Stimulated activated CD8-positive, alpha-beta memory T cell treated with anti-CD3 and anti-CD28 coated beads, Interleukin-2, amount 100 ng/mL, for 48 hours (primary cell): ENCODE data around the gene NLRC5.

ENCODE experiments used
- DNase-seq, 2 donors: peaks; one replicate each; pipeline ENCODE4 v3.0.0-alpha.2; 2020; ENCODE audit warnings: low read depth in 2 of 2

NLRC5 gene

DNA sequence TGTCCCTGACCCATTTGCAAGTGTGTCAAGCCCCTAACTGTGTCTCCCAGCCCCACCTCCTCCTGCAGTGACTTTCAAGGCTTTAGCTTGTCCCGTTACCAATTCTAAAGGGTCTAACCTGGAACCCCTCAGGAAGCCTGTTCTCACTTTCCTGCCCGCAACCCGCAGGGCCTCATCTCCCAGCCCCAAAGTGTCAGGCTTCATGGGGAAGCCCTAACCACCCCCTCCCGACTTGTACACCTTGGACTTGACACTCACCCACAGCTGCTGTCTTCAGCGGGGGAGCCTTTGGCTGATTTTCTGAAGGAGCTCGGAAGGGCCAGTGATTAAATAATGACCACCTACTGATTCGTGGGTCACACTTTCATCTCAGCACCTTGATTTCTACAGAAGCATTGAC is 33.1 kb downstream of the NLRC5 start:
- DNase-seq: no peak

DNA sequence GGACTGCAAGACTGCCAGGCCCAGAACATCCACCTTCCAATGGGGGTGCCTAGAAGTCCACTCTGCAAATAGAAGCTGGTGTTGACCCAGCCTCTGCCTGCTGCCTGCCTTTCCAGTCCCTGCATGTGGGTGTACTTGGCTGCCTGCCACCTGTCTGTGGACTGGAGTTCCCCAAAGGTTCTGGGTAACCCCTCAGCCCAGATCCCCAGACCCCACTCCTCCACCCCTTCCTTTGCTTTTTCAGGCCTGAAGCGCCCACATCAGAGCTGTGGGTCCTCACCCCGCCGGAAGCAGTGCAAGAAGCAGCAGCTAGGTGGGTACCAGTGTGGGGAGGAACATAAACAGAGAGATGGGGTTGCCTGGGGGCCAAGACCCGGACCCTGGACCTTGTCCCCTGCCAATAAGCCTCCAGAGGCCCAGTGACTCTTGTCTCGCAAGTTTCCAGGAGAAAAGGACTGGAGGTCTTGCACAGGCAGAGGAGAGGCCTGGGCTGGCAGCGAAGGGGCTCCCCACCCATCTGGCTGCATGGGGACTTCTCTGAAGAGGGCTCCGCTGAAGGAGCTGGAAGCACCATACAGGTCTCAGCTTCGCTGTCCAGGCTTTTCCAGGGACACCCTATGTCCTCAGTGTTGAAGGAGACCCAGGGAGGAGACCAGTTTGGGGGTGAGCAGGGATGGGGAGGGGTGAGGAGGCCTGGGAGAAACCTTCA is 34.3 kb downstream of the NLRC5 start:
- peak; percentile 69 for DNase-seq

DNA sequence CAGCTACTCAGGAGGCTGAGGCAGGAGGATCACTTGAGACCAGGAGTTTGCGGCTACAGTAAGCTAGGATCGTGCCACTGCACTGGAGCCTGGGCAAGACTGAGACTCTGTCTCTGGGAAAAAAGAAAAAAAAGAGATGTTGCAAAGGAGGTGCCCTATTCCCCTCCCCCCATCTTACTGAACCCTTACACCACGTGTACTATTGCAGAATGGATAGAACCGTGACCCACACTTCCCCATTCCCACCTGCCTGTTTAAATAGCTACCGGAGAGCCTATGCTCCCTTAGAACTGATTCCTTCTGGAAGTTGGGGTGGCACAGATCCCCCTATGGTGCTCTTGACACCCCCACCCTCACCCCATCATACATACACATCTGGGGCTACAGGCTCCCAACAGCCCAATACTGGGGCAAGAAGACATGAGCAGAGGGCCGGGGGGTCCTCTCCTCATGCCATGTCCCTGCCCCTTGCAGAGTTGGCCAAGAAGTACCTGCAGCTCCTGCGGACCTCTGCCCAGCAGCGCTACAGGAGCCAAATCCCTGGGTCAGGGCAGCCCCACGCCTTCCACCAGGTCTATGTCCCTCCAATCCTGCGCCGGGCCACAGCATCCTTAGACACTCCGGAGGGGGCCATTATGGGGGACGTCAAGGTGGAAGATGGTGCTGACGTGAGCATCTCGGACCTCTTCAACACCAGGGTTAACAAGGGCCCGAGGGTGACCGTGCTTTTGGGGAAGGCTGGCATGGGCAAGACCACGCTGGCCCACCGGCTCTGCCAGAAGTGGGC is 35.7 kb downstream of the NLRC5 start:
- no peak for DNase-seq

DNA sequence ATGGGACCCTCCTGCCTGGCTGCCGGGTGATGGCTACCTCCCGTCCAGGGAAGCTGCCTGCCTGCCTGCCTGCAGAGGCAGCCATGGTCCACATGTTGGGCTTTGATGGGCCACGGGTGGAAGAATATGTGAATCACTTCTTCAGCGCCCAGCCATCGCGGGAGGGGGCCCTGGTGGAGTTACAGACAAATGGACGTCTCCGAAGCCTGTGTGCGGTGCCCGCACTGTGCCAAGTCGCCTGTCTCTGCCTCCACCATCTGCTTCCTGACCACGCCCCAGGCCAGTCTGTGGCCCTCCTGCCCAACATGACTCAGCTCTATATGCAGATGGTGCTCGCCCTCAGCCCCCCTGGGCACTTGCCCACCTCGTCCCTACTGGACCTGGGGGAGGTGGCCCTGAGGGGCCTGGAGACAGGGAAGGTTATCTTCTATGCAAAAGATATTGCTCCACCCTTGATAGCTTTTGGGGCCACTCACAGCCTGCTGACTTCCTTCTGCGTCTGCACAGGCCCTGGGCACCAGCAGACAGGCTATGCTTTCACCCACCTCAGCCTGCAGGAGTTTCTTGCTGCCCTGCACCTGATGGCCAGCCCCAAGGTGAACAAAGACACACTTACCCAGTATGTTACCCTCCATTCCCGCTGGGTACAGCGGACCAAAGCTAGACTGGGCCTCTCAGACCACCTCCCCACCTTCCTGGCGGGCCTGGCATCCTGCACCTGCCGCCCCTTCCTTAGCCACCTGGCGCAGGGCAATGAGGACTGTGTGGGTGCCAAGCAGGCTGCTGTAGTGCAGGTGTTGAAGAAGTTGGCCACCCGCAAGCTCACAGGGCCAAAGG is 36.8 kb downstream of the NLRC5 start:
- DNase-seq: no peak

DNA sequence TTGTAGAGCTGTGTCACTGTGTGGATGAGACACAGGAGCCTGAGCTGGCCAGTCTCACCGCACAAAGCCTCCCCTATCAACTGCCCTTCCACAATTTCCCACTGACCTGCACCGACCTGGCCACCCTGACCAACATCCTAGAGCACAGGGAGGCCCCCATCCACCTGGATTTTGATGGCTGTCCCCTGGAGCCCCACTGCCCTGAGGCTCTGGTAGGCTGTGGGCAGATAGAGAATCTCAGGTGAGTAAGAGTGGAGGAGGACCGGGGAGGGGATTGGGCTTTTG is 37.4 kb downstream of the NLRC5 start:
- DNase-seq: no peak

DNA sequence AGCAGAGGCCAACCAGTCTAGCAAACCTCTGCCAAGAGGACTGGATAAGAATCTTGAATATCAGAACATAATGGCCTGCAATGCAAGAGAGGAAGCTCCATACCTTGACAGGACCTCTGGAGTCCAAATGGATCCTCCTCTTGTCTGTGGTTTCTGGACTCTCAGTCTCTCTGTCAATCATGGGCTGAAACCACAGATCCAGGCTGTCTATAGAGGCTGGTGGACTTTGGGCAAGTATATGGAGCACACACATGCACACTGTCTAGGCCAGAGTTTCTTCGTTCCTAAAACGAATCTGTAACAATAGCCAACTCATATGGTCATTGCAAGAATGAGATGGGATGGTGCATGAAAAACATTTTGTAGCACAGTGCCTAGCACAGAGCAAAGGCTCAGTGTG is 37.7 kb downstream of the NLRC5 start:
- no peak for DNase-seq

DNA sequence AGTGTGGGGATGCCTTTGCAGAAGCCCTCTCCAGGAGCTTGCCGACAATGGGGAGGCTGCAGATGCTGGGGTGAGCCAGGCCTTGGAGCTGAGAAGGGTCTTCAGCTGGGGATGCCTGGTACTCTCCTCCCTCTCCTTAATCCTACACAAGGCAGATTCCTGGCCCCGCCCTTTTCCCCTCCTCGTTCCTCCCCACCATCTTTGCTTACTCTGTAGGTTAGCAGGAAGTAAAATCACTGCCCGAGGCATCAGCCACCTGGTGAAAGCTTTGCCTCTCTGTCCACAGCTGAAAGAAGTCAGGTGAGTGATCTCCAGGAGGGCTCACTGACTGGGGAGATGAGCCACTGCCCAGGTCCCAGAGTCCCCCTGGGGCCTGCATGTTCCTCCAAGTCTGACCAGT is 38.7 kb downstream of the NLRC5 start:
- DNase-seq: no peak

DNA sequence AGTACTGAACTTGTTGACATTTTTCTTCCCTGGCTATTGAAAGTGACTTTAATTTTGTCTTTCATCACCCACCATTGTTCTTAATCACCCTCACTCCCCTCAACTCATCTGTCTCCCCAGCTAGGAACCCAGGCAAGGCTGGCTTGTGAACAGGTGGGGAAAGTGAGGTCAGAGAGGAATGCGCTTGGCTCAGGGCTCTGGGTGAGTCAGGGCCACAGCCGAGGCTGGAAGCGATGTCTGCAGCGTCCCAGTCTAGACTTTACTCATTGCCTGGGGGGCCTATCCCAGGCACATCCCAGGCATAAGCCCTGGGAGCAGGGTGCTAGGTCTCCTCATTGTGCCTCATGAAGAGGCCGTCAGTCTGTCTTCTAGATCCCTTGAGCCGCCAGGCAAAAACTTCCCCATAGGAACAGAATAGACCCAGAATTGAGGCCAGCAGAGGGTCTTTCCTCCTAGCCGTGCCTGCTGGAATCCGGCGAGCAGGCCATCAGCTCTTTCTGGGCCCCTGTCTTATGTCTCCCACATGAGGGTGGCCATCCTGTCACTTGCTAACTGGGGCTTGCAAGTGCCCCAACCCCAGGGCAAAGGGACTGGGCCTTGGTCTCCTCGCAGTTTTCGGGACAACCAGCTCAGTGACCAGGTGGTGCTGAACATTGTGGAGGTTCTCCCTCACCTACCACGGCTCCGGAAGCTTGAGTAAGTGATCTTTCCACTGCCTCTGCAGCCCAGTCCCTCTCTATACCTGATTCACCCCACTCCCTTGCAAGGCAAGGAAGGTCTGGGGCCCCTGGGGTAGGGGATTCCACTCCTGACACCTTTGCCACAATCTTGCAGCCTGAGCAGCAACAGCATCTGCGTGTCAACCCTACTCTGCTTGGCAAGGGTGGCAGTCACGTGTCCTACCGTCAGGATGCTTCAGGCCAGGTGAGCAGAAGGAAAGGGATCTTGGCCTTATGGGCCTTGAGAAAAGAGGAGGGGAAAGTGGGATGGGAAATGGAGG is 40.1 kb downstream of the NLRC5 start:
- DNase-seq: no peak

DNA sequence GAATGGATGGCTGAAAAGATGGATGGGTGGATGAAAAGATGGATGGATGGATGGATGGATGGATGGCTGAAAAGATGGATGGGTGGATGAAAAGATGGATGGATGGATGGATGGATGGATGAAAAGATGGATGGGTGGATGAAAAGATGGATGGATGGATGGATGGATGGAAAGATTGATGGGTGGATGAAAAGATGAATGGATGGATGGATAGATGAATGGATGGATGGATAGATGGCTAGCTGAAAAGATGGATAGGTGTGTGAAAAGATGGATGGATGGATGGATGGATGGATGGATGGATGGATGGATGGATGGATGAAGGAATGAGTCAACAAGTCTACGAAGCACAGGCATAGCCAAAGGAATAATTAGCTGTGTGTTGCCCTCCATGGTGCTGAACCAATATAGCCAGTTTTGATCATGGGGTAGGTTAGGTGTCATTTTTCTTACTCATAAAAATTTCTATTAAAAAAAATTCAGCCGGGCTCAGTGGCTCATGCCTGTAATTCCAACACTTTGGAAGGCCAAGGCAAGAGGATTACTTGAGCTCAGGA is 41.1 kb downstream of the NLRC5 start:
- DNase-seq: no peak

DNA sequence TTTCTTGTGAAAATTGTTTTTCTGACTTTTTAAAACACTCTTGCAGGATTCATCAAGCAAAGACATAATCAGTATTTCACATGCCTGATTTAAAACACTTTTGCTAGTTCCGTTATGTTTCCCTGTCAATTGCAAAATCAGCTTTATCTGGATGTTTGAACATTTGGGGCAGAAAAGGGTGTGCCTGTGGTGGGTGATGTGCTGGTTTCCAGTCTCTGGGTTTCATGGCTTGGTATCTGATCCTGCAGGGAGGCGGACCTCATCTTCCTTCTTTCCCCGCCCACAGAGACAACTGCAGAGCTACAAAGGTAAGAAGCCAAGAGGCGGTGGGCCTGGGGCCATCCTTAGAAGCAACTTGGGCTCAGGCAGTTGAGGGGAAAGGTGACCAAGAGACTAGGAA is 41.8 kb downstream of the NLRC5 start:
- DNase-seq: no peak

DNA sequence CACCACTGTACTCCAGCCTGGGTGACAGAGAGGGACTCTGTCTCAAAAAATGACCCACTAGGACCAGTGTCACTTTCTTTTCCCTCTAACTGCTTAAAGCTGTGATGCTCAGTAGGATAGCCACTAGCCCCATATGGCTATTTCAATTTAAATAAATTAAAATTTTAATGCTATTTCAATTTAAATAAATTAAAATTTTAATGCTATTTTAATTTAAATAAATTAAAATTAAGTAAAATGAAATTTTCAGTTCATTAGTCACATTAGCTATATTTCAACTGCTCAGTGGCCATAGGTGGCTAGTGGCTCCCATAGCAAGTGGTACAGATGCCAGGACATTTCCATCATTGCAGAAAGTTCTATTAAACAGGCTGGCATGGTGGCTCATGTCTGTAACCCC is 43.0 kb downstream of the NLRC5 start:
- DNase-seq: no peak

DNA sequence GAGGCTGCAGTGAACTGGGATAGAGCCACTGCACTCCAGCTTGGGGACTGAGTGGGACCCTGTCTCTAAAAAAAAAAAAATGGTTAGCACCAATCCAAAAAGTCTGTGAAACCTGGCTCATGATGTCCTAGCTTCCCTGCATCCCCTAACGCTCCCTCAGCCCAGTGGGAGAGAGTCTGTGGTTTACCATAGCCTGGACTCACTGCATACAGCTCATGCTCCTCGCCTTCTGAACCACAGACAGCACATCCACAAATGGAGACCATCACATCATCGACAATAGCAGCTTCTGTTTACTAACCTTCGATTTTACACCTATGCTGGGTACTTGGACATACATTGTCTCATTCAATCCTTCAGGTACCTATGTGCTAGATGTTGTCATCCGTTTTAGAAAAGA is 43.6 kb downstream of the NLRC5 start:
- no peak for DNase-seq

DNA sequence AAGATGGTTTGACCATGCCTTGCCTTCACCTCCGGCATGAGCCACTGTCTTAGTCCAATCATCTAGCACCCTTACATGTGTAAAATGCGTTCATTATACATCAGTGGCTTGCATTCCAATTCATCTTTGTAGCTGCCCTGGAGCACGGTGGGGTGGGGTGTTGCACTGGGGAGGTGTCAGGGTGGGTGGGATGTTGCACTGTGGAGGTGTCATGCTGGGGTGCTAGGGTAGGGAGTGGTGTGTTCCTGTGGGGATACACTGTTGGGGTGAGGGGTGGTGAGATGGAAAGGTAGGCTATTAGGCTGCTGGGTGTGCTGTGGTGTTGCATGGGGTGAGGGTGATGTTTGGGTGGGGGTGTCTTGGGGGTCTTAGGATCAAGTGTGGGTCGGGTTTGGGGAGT is 47.0 kb downstream of the NLRC5 start:
- DNase-seq: no peak

DNA sequence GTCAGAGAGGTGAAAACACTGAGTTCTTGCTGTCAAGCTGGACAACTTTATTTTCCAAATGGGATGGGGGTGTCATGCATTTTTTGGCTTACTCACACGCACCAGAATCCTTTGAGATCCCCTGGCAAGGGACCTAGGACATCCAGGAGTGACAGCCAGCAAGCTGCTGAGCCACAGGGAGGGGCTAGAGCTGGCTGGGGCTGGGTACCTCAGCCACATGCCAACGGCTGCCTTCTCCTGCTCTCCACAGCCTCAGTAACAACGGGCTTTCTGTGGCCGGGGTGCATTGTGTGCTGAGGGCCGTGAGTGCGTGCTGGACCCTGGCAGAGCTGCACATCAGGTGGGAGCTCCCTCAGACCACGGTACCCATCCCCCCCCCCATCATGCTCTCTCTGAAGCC is 47.6 kb downstream of the NLRC5 start:
- DNase-seq: no peak

DNA sequence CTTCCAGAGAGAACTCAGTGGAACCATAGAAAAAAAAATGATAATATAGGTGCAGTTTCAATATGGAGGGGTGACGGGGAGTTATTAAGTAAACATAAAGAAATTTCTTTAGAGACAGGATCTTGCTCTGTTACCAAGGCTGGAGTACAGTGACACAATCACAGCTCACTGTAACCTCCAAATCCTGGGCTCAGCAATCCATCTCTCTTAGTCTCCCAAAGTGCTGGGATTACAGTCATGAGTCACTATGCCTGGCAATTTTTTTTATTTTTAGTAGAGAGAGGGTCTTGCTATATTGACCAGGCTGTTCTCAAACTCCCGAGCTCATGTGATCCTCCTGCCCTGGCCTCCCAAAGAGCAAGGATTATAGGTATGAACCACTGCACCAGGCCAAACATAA is 48.8 kb downstream of the NLRC5 start:
- no peak for DNase-seq

DNA sequence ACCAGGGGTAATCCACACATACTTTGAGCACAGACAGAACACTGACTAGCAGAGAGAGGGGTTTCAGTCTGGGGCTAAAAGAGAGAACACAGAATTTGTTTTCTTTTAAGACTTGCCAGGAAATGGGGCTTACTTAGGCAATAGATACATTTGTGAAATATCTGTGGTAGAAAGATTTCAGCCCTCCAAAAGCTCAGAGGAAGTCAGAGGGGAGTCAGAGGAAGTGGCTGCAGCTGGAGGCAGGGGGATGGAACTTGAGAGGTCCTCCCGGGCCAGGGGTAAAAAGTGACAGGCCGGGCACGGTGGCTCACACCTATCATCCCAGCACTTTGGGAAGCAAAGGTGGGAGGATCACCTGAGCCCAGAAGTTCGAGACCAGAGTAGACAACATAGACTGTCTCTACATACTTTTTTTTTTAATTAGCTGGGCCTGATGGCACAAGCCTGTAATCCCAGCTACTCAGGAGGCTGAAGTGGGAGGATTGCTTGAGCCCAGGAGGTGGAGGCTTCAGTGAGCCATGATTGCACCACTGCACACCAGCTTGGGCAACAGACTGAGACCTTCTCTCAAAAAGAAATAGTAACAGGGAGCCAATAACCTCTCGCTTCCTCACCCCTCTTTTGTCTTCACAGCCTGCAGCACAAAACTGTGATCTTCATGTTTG is 49.9 kb downstream of the NLRC5 start:
- peak in 1 of 2 donors; percentile 29 for DNase-seq

DNA sequence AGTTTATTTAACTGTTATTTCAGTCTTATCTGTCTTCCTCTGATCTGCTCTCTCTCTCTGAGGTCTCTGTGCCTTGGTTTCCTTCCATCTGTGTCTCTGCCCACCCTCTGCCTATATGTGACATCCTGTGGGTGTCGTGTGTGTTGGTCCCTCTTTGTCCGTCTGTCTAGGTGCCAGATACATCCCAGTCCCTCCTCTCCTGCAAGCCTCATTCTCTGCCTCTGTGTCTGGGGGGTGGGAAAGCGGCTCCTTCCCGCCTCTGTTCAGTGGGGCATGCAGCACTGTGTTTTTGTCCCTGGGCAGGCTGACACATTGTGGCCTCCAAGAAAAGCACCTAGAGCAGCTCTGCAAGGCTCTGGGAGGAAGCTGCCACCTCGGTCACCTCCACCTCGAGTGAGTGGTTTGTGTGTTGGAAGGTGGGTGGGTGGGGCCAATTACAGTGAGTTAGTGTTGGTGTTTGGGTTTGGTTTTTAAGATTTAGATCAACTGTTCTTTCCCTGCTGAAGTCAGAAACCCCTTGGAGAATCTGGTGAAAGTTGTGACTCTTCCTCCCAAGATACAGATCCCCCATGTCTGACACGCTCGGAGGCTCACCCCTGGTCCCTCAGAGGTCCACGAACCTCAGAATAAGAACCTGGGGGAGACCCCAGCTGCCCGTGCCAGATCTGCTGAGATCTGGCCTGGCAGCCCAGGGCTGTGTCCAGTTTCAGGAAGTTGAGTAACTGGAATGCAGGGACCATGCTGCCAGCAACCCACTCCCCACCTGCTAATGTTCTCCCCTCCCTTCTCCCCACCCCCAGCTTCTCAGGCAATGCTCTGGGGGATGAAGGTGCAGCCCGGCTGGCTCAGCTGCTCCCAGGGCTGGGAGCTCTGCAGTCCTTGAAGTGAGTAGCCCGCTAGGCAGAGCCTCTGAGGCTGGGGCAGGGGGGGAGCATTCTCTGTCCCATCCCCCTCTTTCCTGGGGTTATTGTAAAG is 52.1 kb downstream of the NLRC5 start:
- peak; percentile 79 to 83 for DNase-seq

DNA sequence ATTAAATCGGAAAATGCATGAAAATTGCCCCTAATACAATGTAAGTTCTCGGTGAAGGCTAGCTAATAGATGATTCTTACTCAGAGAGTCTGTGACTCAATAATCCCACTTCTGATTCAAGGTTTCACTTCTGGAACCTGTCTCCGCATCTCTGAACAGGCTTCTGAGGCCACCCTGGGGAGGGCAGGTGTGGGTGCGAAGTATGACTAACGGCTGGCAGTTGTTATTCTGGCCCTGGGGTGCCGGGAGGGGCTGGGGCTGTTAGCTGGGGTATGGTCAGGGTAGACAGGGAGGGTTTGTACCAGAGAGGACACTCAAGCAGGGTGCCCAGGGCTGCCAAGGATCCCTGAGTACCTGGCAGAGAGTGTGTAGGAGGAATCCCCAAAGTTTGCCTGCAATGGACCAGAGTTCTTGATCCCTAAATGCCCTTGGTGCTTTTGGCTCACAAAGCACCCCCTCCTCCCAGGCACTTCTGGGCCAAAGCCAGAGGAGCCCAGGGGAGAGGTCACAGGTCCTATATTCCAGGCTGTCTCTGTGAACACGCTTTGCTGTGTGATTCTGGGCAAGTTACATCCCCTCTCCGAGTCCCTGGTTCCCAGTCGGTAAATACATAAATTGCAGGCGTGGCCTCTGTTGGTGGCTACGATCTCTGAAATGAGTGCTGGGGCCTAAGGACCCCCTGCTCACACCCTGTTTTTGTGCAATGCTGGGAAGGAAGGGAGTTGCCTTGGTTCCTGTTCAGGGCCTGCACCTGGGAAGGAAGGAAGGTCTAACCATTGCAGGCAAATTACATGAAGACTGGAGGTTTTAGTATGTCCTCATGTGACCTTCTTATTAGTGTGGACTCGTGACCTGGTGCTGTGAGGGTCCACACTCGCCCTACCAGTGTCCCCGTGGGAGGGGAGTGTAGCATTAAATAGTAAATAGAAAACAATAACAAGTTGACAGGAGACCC is 53.1 kb downstream of the NLRC5 start:
- DNase-seq: peak; percentile 65 to 70
